CD14-positive monocyte (primary cell): ENCODE measurements around the gene NFE2. TPM values are rescaled to one million over a fixed set of nuclear protein-coding genes. Genes with fewer than 3 reads are reported as not detected.

Experiments
- DNase-seq, 3 donors: peaks; one replicate each; pipeline ENCODE4 v3.0.0-alpha.2; 2011 to 2022
- H2AFZ ChIP-seq: 2 replicates; pipeline ENCODE4 v1.6.0; 2012; ENCODE audit warnings: mild to moderate bottlenecking, low read depth, low read length, inconsistent platforms; ENCODE audit not compliant: insufficient read depth, poor library complexity, severe bottlenecking
- H3K27ac ChIP-seq, 2 donors: 1 replicate in 1 of 2; 2 replicates in 1 of 2; pipeline ENCODE4 v1.5.1; 2012 to 2013; ENCODE audit warnings: low read length in 2 of 2, control low read depth in 1 of 2, inconsistent platforms in 1 of 2, low read depth in 1 of 2, mild to moderate bottlenecking in 1 of 2
- H3K27me3 ChIP-seq, 2 donors: one replicate each; pipeline versions ENCODE4 v1.6.0 to v1.6.1; 2011 to 2013; ENCODE audit warnings: low read length in 2 of 2; ENCODE audit not compliant: control insufficient read depth in 2 of 2, insufficient read depth in 2 of 2
- H3K36me3 ChIP-seq, 2 donors: replicated peaks in 1 of 2; 1 replicate in 1 of 2; 2 replicates in 1 of 2; pipeline versions ENCODE4 v1.5.1 to v1.6.1; 2012 to 2013; ENCODE audit warnings: low read length in 2 of 2, control low read depth in 1 of 2, inconsistent platforms in 1 of 2, mild to moderate bottlenecking in 1 of 2; ENCODE audit not compliant: insufficient read depth in 2 of 2, control insufficient read depth in 1 of 2
- H3K4me1 ChIP-seq, 2 donors: 1 replicate in 1 of 2; 2 replicates in 1 of 2; pipeline versions ENCODE4 v1.5.1 to v1.6.1; 2012 to 2013; ENCODE audit warnings: low read length in 2 of 2, control low read depth in 1 of 2, inconsistent platforms in 1 of 2, mild to moderate bottlenecking in 1 of 2, moderate library complexity in 1 of 2; ENCODE audit not compliant: insufficient read depth in 2 of 2, control insufficient read depth in 1 of 2
- H3K4me2 ChIP-seq: replicated peaks from 2 replicates; pipeline ENCODE3; 2012; ENCODE audit warnings: low read length, moderate library complexity, mild to moderate bottlenecking; ENCODE audit not compliant: poor library complexity, severe bottlenecking; ENCODE audit errors: extremely low read depth
- H3K4me3 ChIP-seq, 3 experiments: fragments of 200-600 bp in 1 of 3; sonication (generic) in 1 of 3; replicated peaks in 1 of 3; 1 replicate in 2 of 3; 2 replicates in 1 of 3; pipeline ENCODE4 v1.5.1; 2011 to 2013; ENCODE audit warnings: low read length in 3 of 3, mild to moderate bottlenecking in 3 of 3, control low read depth in 2 of 3, low read depth in 2 of 3, inconsistent platforms in 1 of 3, moderate library complexity in 1 of 3
- H3K79me2 ChIP-seq: 2 replicates; pipeline ENCODE4 v1.6.0; 2012; ENCODE audit warnings: mild to moderate bottlenecking, control low read depth, inconsistent platforms, low read length, moderate library complexity; ENCODE audit not compliant: insufficient read depth
- H3K9ac ChIP-seq: 2 replicates; pipeline ENCODE4 v1.6.0; 2017; ENCODE audit warnings: low read length, mild to moderate bottlenecking; ENCODE audit not compliant: insufficient read depth, poor library complexity, severe bottlenecking
- H3K9me3 ChIP-seq, 2 donors: replicated peaks in 1 of 2; 1 replicate in 1 of 2; 2 replicates in 1 of 2; pipeline versions ENCODE4 v1.5.1 to v1.6.1; 2012 to 2013; ENCODE audit warnings: low read length in 2 of 2, control low read depth in 1 of 2; ENCODE audit not compliant: control insufficient read depth in 1 of 2, insufficient read depth in 1 of 2
- H4K20me1 ChIP-seq: 2 replicates; pipeline ENCODE4 v1.6.0; 2012; ENCODE audit warnings: mild to moderate bottlenecking, low read length, control low read depth, moderate library complexity; ENCODE audit not compliant: insufficient read depth
- H3K27ac Mint-ChIP-seq, 7 donors: one replicate each; pipeline ENCODE4 v1.8.0; 2020; ENCODE audit warnings: mild to moderate bottlenecking in 7 of 7, mixed read lengths in 7 of 7, moderate library complexity in 6 of 7, inconsistent platforms in 2 of 7
- H3K27me3 Mint-ChIP-seq, 3 donors: one replicate each; pipeline ENCODE4 v1.8.0; 2021 to 2022; ENCODE audit warnings: low read depth in 3 of 3, mild to moderate bottlenecking in 3 of 3, mixed read lengths in 3 of 3, moderate library complexity in 3 of 3, inconsistent platforms in 1 of 3
- H3K36me3 Mint-ChIP-seq, 2 donors: one replicate each; pipeline ENCODE4 v1.8.0; 2020; ENCODE audit warnings: mixed read lengths in 2 of 2, inconsistent platforms in 1 of 2, mild to moderate bottlenecking in 1 of 2
- H3K4me1 Mint-ChIP-seq: one replicate; pipeline ENCODE4 v1.8.0; 2020; ENCODE audit warnings: mild to moderate bottlenecking, mixed read lengths
- H3K4me3 Mint-ChIP-seq, 2 donors: one replicate each; pipeline ENCODE4 v1.8.0; 2020; ENCODE audit warnings: mild to moderate bottlenecking in 2 of 2, mixed read lengths in 2 of 2, moderate library complexity in 1 of 2
- H3K9me3 Mint-ChIP-seq, 7 donors: one replicate each; pipeline ENCODE4 v1.8.0; 2020 to 2022; ENCODE audit warnings: mixed read lengths in 7 of 7, mild to moderate bottlenecking in 6 of 7, moderate library complexity in 6 of 7, inconsistent platforms in 2 of 7
- WGBS: methylation state at CpG from one replicate; pipeline ENCODE4 v1.1.5; 2013; ENCODE audit warnings: missing lambda C conversion rate; ENCODE audit not compliant: insufficient coverage; 5-methylcytosine and 5-hydroxymethylcytosine counted together
- intact Hi-C, 2 donors: fragments of 100-400 bp; cut with micrococcal nuclease; formaldehyde crosslinking; loops; one replicate each; pipeline versions ENCODE4 v1.15.0 to v1.15.1; 2023
- polyA plus RNA-seq, 3 donors: library from polyadenylated mRNA; depleted of rRNA in 1 of 3; unstranded in 2 of 3; stranded (reverse) in 1 of 3; fragments of 300-500 nt in 2 of 3; fragments of >200 nt in 1 of 3; fragmentation: Illumina TruSeq in 2 of 3; gene quantifications; 1 replicate in 2 of 3; 2 replicates in 1 of 3; pipeline ENCODE4 v1.2.3, GENCODE V29; 2012 to 2021
- TF ChIP-seq, protein P1 (sequence below): fragments of 200-600 bp; IDR thresholded peaks from one replicate; pipeline ENCODE4 v1.8.0; 2022; ENCODE audit warnings: antibody characterized with exemption, mild to moderate bottlenecking

The NFE2 gene
- polyA plus RNA-seq, 3 donors = 79.5 to 157 (median 95.6) TPM

DNA sequence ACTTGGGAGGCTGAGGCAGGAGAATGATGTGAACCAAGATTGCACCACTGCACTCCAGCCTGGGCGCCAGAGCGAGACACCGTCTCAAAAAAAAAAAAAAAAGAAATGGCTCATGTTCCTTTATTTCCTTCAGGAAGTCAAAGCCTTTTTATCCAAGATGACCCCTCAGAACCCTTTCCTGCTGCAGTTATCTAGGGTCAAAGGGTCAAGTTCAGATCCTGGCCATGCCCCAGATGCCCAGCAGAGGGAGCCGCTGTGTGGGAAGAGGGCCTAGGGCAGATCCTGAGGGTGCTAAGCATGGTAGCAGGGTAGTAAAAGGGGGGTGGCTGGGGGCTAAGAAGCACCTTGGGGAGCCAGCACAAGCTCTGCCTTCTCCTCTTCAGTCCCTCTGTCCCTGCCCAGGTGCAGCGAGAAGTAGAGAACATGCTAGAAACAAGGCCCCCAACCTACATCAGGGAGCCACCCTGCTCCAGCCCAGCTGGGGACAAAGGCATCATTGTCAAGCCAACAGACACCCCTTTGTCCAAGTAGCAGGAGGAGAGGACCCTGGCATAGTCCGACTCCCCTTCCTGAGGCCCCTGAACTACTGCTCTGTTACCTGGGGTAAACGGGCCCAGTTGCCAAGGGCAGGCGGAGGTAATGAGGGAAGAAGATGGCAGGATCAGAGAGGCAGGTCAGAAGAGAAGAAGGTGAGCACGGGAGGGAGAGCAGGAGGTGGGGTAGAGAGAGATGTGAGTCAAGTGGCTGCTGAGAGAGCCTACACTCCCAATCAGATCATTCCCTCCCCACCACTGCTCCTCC is 6.5 kb downstream of the NFE2 start:
- Histone ChIP-seq H2AFZ (no peak overlapping the region), H4K20me1 (peaks cover 73% of the 10 kb centered on the region), H3K4me3 (peak overlapping the region in 1 of 3 experiments; percentile 99), H3K27me3 (no peaks in the 10 kb centered on the region), H3K36me3 (peaks cover 50 to 65% of the 10 kb centered on the region in 2 donors), H3K4me1 (peaks cover 95 to 100% of the 10 kb centered on the region in 2 donors), H3K27ac (peak overlapping the region; percentile 51 to 87), H3K9me3 (no peaks in the 10 kb centered on the region), H3K79me2 (peaks cover 100% of the 10 kb centered on the region), H3K9ac (peak overlapping the region; percentile 17), H3K4me2 (peak overlapping the region; percentile 99)
- peaks cover 89% of the 10 kb centered on the region for H3K4me1 Mint-ChIP-seq
- intact Hi-C loops = loop anchor here (2.0 to 5.0 kb wide), 2 partner anchors 74 to 83 kb away; no protein-coding TSS in a partner anchor
- peak overlapping the region; percentile 85 to 92 (median 88) for H3K27ac Mint-ChIP-seq
- peak; percentile 63 to 75 (median 73) for DNase-seq
- 40% methylated on average over 3 of the region's 9 CpGs for WGBS
- no peaks in the 10 kb centered on the region for H3K27me3 Mint-ChIP-seq
- TF ChIP-seq, protein P1, sequence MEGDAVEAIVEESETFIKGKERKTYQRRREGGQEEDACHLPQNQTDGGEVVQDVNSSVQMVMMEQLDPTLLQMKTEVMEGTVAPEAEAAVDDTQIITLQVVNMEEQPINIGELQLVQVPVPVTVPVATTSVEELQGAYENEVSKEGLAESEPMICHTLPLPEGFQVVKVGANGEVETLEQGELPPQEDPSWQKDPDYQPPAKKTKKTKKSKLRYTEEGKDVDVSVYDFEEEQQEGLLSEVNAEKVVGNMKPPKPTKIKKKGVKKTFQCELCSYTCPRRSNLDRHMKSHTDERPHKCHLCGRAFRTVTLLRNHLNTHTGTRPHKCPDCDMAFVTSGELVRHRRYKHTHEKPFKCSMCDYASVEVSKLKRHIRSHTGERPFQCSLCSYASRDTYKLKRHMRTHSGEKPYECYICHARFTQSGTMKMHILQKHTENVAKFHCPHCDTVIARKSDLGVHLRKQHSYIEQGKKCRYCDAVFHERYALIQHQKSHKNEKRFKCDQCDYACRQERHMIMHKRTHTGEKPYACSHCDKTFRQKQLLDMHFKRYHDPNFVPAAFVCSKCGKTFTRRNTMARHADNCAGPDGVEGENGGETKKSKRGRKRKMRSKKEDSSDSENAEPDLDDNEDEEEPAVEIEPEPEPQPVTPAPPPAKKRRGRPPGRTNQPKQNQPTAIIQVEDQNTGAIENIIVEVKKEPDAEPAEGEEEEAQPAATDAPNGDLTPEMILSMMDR = peak; percentile 94
- peaks cover 0 to 2% (median 0%) of the 10 kb centered on the region in 7 donors for H3K9me3 Mint-ChIP-seq
- H3K4me3 Mint-ChIP-seq = peak overlapping the region; percentile 74 to 99
- H3K36me3 Mint-ChIP-seq = peaks cover 53 to 81% of the 10 kb centered on the region in 2 donors

DNA sequence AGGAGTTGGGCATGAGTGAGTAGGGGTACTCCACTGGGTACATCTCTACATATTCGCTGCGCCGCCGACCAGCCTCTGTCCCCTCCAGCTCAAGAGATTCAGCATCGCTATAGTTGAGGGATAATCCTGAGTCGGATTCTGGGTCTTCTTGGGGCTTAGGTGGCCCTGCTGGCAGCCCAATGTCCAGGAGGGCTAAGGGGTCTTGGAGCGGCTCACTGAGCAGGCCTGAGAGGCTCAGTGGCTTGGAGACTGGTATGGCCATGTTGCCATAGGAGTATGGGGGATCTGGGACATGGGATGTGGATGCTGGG is 7.9 kb downstream of the NFE2 start:
- Mint-ChIP-seq H3K4me1 (peaks cover 91% of the 10 kb centered on the region), H3K9me3 (peaks cover 0 to 2% (median 0%) of the 10 kb centered on the region in 7 donors), H3K27me3 (no peaks in the 10 kb centered on the region), H3K4me3 (no peak overlapping the region), H3K27ac (peak overlapping the region in 6 of 7 donors; percentile 59 to 92 (median 79)), H3K36me3 (peaks cover 61 to 90% of the 10 kb centered on the region in 2 donors)
- DNase-seq = no peak
- H3K4me2 ChIP-seq = peak overlapping the region; percentile 99
- no peak overlapping the region for H2AFZ ChIP-seq
- H4K20me1 ChIP-seq = peaks cover 88% of the 10 kb centered on the region
- 100% methylated on average over 3 of the region's 7 CpGs for WGBS
- H3K9ac ChIP-seq = no peak overlapping the region
- H3K36me3 ChIP-seq = peaks cover 55 to 80% of the 10 kb centered on the region in 2 donors
- H3K4me1 ChIP-seq = peaks cover 95 to 100% of the 10 kb centered on the region in 2 donors
- H3K4me3 ChIP-seq = peak overlapping the region in 1 of 3 experiments; percentile 99
- no peaks in the 10 kb centered on the region for H3K27me3 ChIP-seq
- H3K27ac ChIP-seq = peak overlapping the region; percentile 31 to 58
- peaks cover 100% of the 10 kb centered on the region for H3K79me2 ChIP-seq
- intact Hi-C loops = loop anchor here in 1 of 2 donors (5.0 kb wide), 1 partner anchor 84 kb away; no protein-coding TSS in a partner anchor
- TF ChIP-seq, protein P1 = no peak
- no peaks in the 10 kb centered on the region for H3K9me3 ChIP-seq
